Peyer's patch (tissue), 4 donors: ENCODE data around the gene CLDN1.

Experiments
- POLR2A ChIP-seq, 2 donors: fragments of 450-650 bp; IDR thresholded peaks; one replicate each; pipeline ENCODE4 v1.5.1; 2017; ENCODE audit warnings: antibody characterized with exemption in 2 of 2, mild to moderate bottlenecking in 2 of 2, moderate library complexity in 2 of 2
- TF ChIP-seq, protein P1 (sequence below), 6 experiments: fragments of 450-650 bp in 4 of 6; fragments of 200-600 bp in 2 of 6; sonication (generic) in 1 of 6; IDR thresholded peaks; one replicate each; pipeline ENCODE4 v1.5.1; 2017 to 2019; ENCODE audit warnings: antibody characterized with exemption in 6 of 6, mild to moderate bottlenecking in 3 of 6, moderate library complexity in 1 of 6

- TF ChIP-seq, protein P1, sequence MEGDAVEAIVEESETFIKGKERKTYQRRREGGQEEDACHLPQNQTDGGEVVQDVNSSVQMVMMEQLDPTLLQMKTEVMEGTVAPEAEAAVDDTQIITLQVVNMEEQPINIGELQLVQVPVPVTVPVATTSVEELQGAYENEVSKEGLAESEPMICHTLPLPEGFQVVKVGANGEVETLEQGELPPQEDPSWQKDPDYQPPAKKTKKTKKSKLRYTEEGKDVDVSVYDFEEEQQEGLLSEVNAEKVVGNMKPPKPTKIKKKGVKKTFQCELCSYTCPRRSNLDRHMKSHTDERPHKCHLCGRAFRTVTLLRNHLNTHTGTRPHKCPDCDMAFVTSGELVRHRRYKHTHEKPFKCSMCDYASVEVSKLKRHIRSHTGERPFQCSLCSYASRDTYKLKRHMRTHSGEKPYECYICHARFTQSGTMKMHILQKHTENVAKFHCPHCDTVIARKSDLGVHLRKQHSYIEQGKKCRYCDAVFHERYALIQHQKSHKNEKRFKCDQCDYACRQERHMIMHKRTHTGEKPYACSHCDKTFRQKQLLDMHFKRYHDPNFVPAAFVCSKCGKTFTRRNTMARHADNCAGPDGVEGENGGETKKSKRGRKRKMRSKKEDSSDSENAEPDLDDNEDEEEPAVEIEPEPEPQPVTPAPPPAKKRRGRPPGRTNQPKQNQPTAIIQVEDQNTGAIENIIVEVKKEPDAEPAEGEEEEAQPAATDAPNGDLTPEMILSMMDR (IDR thresholded peaks at IDR 0.05) = no peak
- TF ChIP-seq POLR2A (IDR thresholded peaks at IDR 0.05) = no peak
Measured at GRCh38 chr3:190308154-190308553, 14.1 kb downstream of the CLDN1 start.
